Keratinocyte (primary cell): Measurements from ENCODE around the gene STUB1. TPM values are rescaled to one million over a fixed set of nuclear protein-coding genes. Genes with fewer than 3 reads are reported as not detected.

Source experiments
- DNase-seq: peaks from one replicate; pipeline ENCODE4 v3.0.0-alpha.2; 2011; ENCODE audit warnings: low read depth, missing footprints, low spot score
- FAIRE-seq: peaks from 2 replicates; lab custom pipeline; 2011; peaks lifted over from hg19 to GRCh38; lab: Jason Lieb, UNC
- H2AFZ ChIP-seq: 2 replicates; pipeline ENCODE4 v1.6.0; 2012; ENCODE audit warnings: low read length, control low read depth, inconsistent platforms; ENCODE audit not compliant: control insufficient read depth
- H3K27ac ChIP-seq: 2 replicates; pipeline ENCODE4 v1.5.1; 2011; ENCODE audit warnings: low read length; ENCODE audit not compliant: control insufficient read depth, insufficient read depth
- H3K27me3 ChIP-seq: 3 replicates; pipeline ENCODE4 v1.6.0; 2011; ENCODE audit warnings: low read length; ENCODE audit not compliant: control insufficient read depth, insufficient read depth; ENCODE audit errors: extremely low read depth
- H3K36me3 ChIP-seq, 2 experiments: 2 replicates in 1 of 2; 3 replicates in 1 of 2; pipeline ENCODE4 v1.5.1; 2011; ENCODE audit warnings: low read length in 2 of 2, mild to moderate bottlenecking in 1 of 2; ENCODE audit not compliant: control insufficient read depth in 2 of 2, insufficient read depth in 2 of 2; ENCODE audit errors: extremely low read depth in 1 of 2
- H3K4me1 ChIP-seq: 3 replicates; pipeline ENCODE4 v1.5.1; 2011; ENCODE audit warnings: low read length; ENCODE audit not compliant: control insufficient read depth, insufficient read depth; ENCODE audit errors: extremely low read depth
- H3K4me2 ChIP-seq: 3 replicates; pipeline ENCODE4 v1.6.0; 2011; ENCODE audit warnings: low read depth, low read length; ENCODE audit not compliant: control insufficient read depth, insufficient read depth; ENCODE audit errors: extremely low read depth
- H3K4me3 ChIP-seq, 3 experiments: fragments of 200-600 bp in 1 of 3; sonication (generic) in 1 of 3; 2 replicates in 2 of 3; 3 replicates in 1 of 3; pipeline ENCODE4 v1.5.1; 2011 to 2016; ENCODE audit warnings: low read length in 3 of 3, mild to moderate bottlenecking in 3 of 3, control low read depth in 2 of 3, inconsistent platforms in 1 of 3, low read depth in 1 of 3, mixed read lengths in 1 of 3, mixed run types in 1 of 3, moderate library complexity in 1 of 3; ENCODE audit not compliant: control insufficient read depth in 2 of 3, insufficient read depth in 2 of 3; ENCODE audit errors: extremely low read depth in 1 of 3
- H3K79me2 ChIP-seq: 2 replicates; pipeline ENCODE4 v1.6.0; 2012; ENCODE audit warnings: low read length; ENCODE audit not compliant: control insufficient read depth, insufficient read depth
- H3K9ac ChIP-seq: 3 replicates; pipeline ENCODE4 v1.6.0; 2011; ENCODE audit warnings: low read length; ENCODE audit not compliant: control insufficient read depth, insufficient read depth; ENCODE audit errors: extremely low read depth
- H3K9me1 ChIP-seq: 3 replicates; pipeline ENCODE4 v1.6.0; 2011; ENCODE audit warnings: low read length; ENCODE audit not compliant: control insufficient read depth, insufficient read depth; ENCODE audit errors: extremely low read depth
- H3K9me3 ChIP-seq: 2 replicates; pipeline ENCODE4 v1.5.1; 2012; ENCODE audit warnings: low read depth, low read length; ENCODE audit not compliant: control insufficient read depth
- H4K20me1 ChIP-seq: 3 replicates; pipeline ENCODE4 v1.6.0; 2011; ENCODE audit warnings: low read length; ENCODE audit not compliant: control insufficient read depth, insufficient read depth; ENCODE audit errors: extremely low read depth
- CTCF ChIP-seq, 3 experiments: IDR thresholded peaks in 1 of 3; conservative IDR thresholded peaks in 1 of 3; optimal IDR thresholded peaks in 1 of 3; 2 replicates in 2 of 3; 3 replicates in 1 of 3; pipeline versions ENCODE3 to v1.5.1; 2011; ENCODE audit warnings: low read length in 3 of 3, mild to moderate bottlenecking in 3 of 3, moderate library complexity in 2 of 3, control low read depth in 1 of 3, inconsistent platforms in 1 of 3; ENCODE audit not compliant: insufficient read depth in 2 of 3; ENCODE audit errors: extremely low read depth in 1 of 3
- EZH2 ChIP-seq: IDR thresholded peaks from one replicate; pipeline ENCODE4 v1.6.1; 2012; ENCODE audit warnings: inconsistent platforms, mild to moderate bottlenecking, low read length, moderate library complexity
- dilution Hi-C: fragments of 300-500 bp; cut with MboI; formaldehyde crosslinking; loops from one replicate; pipeline ENCODE4 v1.7.0; 2020; ENCODE audit warnings: low sequenced_read_pairs; ENCODE audit not compliant: extremely low pct_ligation_motif_present
- polyA plus RNA-seq, 5 experiments: library from polyadenylated mRNA; depleted of rRNA in 3 of 5; stranded (reverse) in 3 of 5; stranded (forward) in 1 of 5; unstranded in 1 of 5; fragments of >200 nt; gene quantifications; 1 replicate in 1 of 5; 2 replicates in 3 of 5; 3 replicates in 1 of 5; pipeline versions ENCODE4 v1.2.1 to v1.2.3, GENCODE V29; 2011 to 2012; ENCODE audit warnings: missing spikeins in 2 of 5, low read depth in 1 of 5, low replicate concordance in 1 of 5

The STUB1 gene
- polyA plus RNA-seq, 1 donor (not counting 4 experiments of a cell fraction or from before 2014, with no cell fraction given): 124 TPM

- H3K4me1 ChIP-seq: peaks cover 16% of the 10 kb centered on the region
- no peak overlapping the region for H2AFZ ChIP-seq
- dilution Hi-C loops: no loop called here
Observed at GRCh38 chr16:646679-647172, 33.5 kb upstream of the STUB1 start.

DNA sequence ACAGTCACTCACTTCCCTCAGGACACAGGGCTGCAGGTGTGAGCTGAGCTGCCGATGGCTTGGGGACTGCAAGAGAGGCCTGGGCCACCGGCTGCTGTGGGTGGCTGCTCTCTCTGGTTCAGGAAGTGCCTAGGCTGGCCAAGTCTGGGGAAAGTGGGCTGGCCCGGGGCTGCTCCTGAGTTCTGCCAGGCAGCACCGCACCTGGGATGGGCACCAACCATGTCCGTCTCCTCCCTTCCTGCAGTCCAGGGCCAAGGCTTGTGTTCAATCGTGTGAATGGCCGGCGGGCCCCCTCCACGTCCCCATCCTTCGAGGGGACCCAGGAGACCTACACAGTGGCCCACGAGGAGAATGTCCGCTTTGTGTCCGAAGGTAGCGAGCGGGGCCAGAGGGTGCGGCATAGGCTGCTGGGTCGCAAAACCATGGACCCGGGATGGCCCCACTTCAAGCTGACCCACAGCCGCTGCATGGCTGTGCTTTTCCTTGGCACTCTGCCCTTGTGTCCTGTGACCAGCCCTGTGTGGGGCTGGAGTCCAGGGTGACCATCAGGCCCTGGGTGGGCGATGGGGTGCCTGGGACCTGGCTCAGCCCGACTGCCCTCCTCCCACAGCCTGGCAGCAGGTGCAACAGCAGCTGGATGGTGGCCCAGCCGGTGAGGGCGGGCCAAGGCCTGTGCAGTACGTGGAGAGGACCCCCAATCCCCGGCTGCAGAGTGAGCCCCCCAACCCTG lies 32.9 kb upstream of the STUB1 start:
- H3K36me3 ChIP-seq: peaks cover 1 to 4% of the 10 kb centered on the region in 2 experiments
- peak overlapping the region; percentile 92 for H3K4me2 ChIP-seq
- no peak for FAIRE-seq

More at GRCh38 chr16:646679-647172, 33.5 kb upstream of the STUB1 start:
- FAIRE-seq (no peak), DNase-seq (no peak)
- Histone ChIP-seq H3K9me3 (no peaks in the 10 kb centered on the region), H3K4me2 (no peak overlapping the region), H3K27ac (no peak overlapping the region), H3K9ac (no peak overlapping the region), H3K9me1 (peaks cover 2% of the 10 kb centered on the region), H3K79me2 (peaks cover 6% of the 10 kb centered on the region), H3K36me3 (no peaks in the 10 kb centered on the region), H4K20me1 (no peaks in the 10 kb centered on the region), H3K27me3 (no peaks in the 10 kb centered on the region), H3K4me3 (no peak overlapping the region)
- TF ChIP-seq EZH2 (no peak), CTCF (optimal IDR thresholded peaks at IDR 0.05 in 1 of 3, IDR thresholded peaks at IDR 0.05 in 1 of 3, conservative IDR thresholded peaks at IDR 0.05 in 1 of 3; ENCODE audit: extremely low read depth in 1 of 3, insufficient read depth in 2 of 3, low read length in 3 of 3) (no peak)

More for the DNA sequence above, 32.9 kb upstream of the STUB1 start:
- Histone ChIP-seq H3K4me3 (no peak overlapping the region), H2AFZ (no peak overlapping the region), H3K27ac (no peak overlapping the region), H3K27me3 (no peaks in the 10 kb centered on the region), H3K9me3 (no peaks in the 10 kb centered on the region), H3K4me1 (peaks cover 16% of the 10 kb centered on the region), H4K20me1 (no peaks in the 10 kb centered on the region), H3K9ac (no peak overlapping the region), H3K79me2 (peaks cover 6% of the 10 kb centered on the region), H3K9me1 (peaks cover 2% of the 10 kb centered on the region)
- no peak for DNase-seq
- dilution Hi-C loops: no loop called here
- no peak for TF ChIP-seq CTCF (optimal IDR thresholded peaks at IDR 0.05 in 1 of 3, IDR thresholded peaks at IDR 0.05 in 1 of 3, conservative IDR thresholded peaks at IDR 0.05 in 1 of 3; ENCODE audit: extremely low read depth in 1 of 3, insufficient read depth in 2 of 3, low read length in 3 of 3)
- no peak for TF ChIP-seq EZH2
